ENCODE data around the gene SULT4A1. TPM values are rescaled to one million over a fixed set of nuclear protein-coding genes. Genes with fewer than 3 reads are reported as not detected.

Gene SULT4A1
- total and polyA plus RNA-seq, 4 donors = 0.08 to 0.37 TPM; not detected in 2

DNA sequence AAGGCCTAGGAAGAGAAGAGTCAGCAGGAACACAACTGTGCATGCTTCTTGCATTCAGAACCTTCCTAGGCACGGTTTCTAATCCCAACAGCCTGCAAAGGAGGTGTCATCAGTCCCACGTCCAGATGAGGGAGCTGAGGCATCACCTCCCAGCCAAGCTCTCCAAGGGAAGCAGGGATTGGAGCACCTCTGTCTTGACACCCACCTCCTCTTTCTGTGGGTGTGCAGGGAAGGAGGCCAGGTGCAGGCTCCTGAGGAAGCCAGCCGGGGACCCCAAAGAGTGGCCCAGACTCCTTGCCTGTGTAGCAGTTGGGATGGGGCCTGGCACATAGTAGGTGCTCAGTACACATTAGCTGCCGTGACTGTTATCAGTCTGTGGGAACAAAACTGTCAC is 27.5 kb upstream of the SULT4A1 start:
- Histone ChIP-seq H3K27ac (ENCODE audit: low read depth in 1 of 2, low read length in 2 of 2) (no peak overlapping the region), H3K9me3 (ENCODE audit: control insufficient read depth in 4 of 4, low read length in 3 of 4) (no peaks in the 10 kb centered on the region), H3K4me3 (ENCODE audit: low read depth in 1 of 3, low read length in 3 of 3) (no peak overlapping the region), H3K27me3 (ENCODE audit: control insufficient read depth in 4 of 4, insufficient read depth in 4 of 4, low read length in 3 of 4) (peaks cover 0 to 6% (median 1%) of the 10 kb centered on the region in 4 donors), H3K9ac (ENCODE audit: low read depth in 1 of 2, low read length in 2 of 2) (no peak overlapping the region), H3K36me3 (ENCODE audit: control insufficient read depth in 4 of 4, insufficient read depth in 3 of 4, low read depth in 1 of 4, low read length in 3 of 4) (no peaks in the 10 kb centered on the region), H3K4me1 (ENCODE audit: control insufficient read depth in 4 of 4, insufficient read depth in 4 of 4, low read length in 3 of 4) (peaks cover 0 to 10% (median 5%) of the 10 kb centered on the region in 4 donors)
- 43% methylated on average over 4 of the region's 4 CpGs for WGBS
- DNase-seq (ENCODE audit: low spot score) = no peak
- TF ChIP-seq NR2F2 (IDR thresholded peaks at IDR 0.05) (no peak), JUND (IDR thresholded peaks at IDR 0.05) (no peak), EGR1 (IDR thresholded peaks at IDR 0.05; ENCODE audit: low read depth in 2 of 2) (no peak), REST (IDR thresholded peaks at IDR 0.05) (no peak), ZBTB33 (IDR thresholded peaks at IDR 0.05) (no peak), RAD21 (IDR thresholded peaks at IDR 0.05) (no peak), TAF1 (conservative IDR thresholded peaks at IDR 0.05) (no peak), YY1 (IDR thresholded peaks at IDR 0.05) (no peak), SP1 (IDR thresholded peaks at IDR 0.05) (no peak), FOXA1 (IDR thresholded peaks at IDR 0.05) (no peak)
- TF ChIP-seq, protein P1, sequence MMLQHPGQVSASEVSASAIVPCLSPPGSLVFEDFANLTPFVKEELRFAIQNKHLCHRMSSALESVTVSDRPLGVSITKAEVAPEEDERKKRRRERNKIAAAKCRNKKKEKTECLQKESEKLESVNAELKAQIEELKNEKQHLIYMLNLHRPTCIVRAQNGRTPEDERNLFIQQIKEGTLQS (IDR thresholded peaks at IDR 0.05) = no peak

DNA sequence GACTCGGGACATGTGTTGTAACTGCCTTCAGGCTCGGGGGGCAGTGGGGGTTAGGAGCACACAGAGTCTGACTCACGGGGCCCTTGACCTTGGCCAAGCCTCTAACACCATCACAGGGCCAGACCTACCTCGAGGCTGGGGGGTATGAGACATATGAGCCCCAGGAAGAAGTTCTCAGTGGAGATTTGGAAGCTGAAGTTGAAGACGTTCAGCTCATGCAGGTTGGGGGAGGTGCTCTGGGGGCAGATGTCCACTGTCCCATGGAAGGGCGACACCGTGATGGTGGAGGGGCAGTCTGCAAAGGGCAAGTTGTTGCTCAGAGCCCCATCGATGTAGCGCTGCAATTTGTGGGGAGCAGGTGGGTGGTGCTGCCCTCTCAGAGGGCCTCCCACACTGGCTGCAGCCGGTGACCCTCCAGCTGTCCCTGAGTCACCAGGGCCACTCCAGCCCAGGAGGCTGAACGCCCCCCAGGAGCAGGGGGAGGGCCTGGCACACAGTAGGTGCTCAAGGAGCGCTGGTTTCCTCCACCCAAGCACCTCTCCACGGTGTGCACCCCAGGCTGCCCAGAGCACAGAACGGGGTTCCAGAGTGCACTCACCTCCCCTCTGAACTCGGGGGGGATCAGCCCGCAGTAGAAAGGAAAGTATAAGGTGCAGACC is 27.0 kb upstream of the SULT4A1 start:
- WGBS = 74% methylated on average over 16 of the region's 16 CpGs
- TF ChIP-seq, protein P2, sequence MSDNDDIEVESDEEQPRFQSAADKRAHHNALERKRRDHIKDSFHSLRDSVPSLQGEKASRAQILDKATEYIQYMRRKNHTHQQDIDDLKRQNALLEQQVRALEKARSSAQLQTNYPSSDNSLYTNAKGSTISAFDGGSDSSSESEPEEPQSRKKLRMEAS (IDR thresholded peaks at IDR 0.05) = no peak
- no peak for TF ChIP-seq GABPA (IDR thresholded peaks at IDR 0.05 in 1 of 2, conservative IDR thresholded peaks at IDR 0.05 in 1 of 2)
- TF ChIP-seq, protein P1 (IDR thresholded peaks at IDR 0.05) = no peak
- TF ChIP-seq YY1 (IDR thresholded peaks at IDR 0.05) = no peak
- no peak for TF ChIP-seq FOXA2 (IDR thresholded peaks at IDR 0.05)
- TF ChIP-seq CTCF (IDR thresholded peaks at IDR 0.05; ENCODE audit: low read depth, low read length, missing input control) = no peak
- no peak for TF ChIP-seq SP1 (IDR thresholded peaks at IDR 0.05)
- no peak for TF ChIP-seq HNF4G (IDR thresholded peaks at IDR 0.05)
- no peak for TF ChIP-seq TAF1 (conservative IDR thresholded peaks at IDR 0.05)
- TF ChIP-seq RXRA (IDR thresholded peaks at IDR 0.05) = no peak
- no peak for TF ChIP-seq RAD21 (IDR thresholded peaks at IDR 0.05)
- TF ChIP-seq HNF4A (conservative IDR thresholded peaks at IDR 0.05) = no peak
- TF ChIP-seq FOXA1 (IDR thresholded peaks at IDR 0.05) = no peak
- TF ChIP-seq NR2F2 (IDR thresholded peaks at IDR 0.05) = no peak
- Histone ChIP-seq H3K36me3 (ENCODE audit: control insufficient read depth in 4 of 4, insufficient read depth in 3 of 4, low read depth in 1 of 4, low read length in 3 of 4) (no peaks in the 10 kb centered on the region), H3K9me3 (ENCODE audit: control insufficient read depth in 4 of 4, low read length in 3 of 4) (no peaks in the 10 kb centered on the region), H3K9ac (ENCODE audit: low read depth in 1 of 2, low read length in 2 of 2) (no peak overlapping the region), H3K4me1 (ENCODE audit: control insufficient read depth in 4 of 4, insufficient read depth in 4 of 4, low read length in 3 of 4) (peaks cover 0 to 10% (median 5%) of the 10 kb centered on the region in 4 donors), H3K4me3 (ENCODE audit: low read depth in 1 of 3, low read length in 3 of 3) (no peak overlapping the region), H3K27me3 (ENCODE audit: control insufficient read depth in 4 of 4, insufficient read depth in 4 of 4, low read length in 3 of 4) (peaks cover 0 to 6% (median 1%) of the 10 kb centered on the region in 4 donors), H3K27ac (ENCODE audit: low read depth in 1 of 2, low read length in 2 of 2) (no peak overlapping the region)
- no peak for DNase-seq (ENCODE audit: low spot score)

All from liver (tissue), 9 donors.